ENCODE results near the gene SLC9A9.

Gene SLC9A9

GRCh38 chr3:143839980-143840379, 8.3 kb downstream of the SLC9A9 start:
- Histone ChIP-seq H3K27ac (ENCODE audit: low read depth, low read length) (no peak overlapping the region), H3K4me1 (ENCODE audit: insufficient read depth, low read length) (peaks cover 18% of the 10 kb centered on the region), H3K9ac (ENCODE audit: low read length) (no peak overlapping the region), H3K36me3 (ENCODE audit: insufficient read depth, low read length) (no peaks in the 10 kb centered on the region), H3K9me3 (ENCODE audit: low read length) (no peaks in the 10 kb centered on the region), H3K4me3 (ENCODE audit: low read depth in 1 of 2, low read length in 2 of 2) (no peak overlapping the region), H3K27me3 (ENCODE audit: control insufficient read depth in 1 of 2, insufficient read depth in 2 of 2, low read length in 2 of 2) (no peaks in the 10 kb centered on the region)

DNA sequence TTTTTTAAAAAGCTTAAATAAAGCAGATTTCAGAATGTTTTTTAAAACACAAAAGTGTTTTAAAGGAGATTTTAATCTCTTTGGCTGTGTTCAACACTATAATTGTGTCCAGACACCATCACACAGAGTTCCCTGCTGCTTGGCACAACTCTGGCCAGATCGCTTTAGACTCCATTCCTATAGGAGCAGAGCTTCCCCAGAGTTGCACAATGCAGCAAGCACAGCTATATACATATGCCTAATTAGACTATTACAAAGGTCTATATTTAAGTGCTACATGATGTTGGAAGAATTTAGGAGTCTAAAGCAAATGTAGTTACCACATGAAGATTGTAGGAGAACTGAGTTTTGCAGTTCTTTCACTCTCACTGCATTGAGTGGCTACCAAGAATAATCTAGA, 11.2 kb downstream of the SLC9A9 start:
- Histone ChIP-seq H3K4me3 (ENCODE audit: low read depth in 1 of 2, low read length in 2 of 2) (no peak overlapping the region), H3K27ac (ENCODE audit: low read depth, low read length) (no peak overlapping the region)

DNA sequence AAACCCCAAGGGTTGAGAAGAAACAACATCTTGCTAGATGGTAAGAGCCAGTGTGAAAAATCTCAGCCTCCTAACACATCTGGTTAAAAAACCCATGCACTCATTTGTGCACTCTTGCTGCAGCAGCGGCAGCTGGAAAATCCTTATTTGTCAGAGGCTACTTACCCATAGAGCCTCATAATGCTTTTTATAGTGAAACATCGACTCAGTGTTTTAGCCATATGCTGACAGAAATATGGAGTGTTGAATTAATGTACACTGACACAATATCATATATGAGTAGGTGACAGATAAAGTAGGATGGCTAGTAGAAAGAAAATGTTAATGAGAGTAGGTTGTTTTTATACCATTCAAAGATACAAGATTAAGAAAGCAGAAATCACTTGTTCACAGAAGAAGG, 13.0 kb downstream of the SLC9A9 start:
- Histone ChIP-seq H3K9ac (ENCODE audit: low read length) (no peak overlapping the region), H3K36me3 (ENCODE audit: insufficient read depth, low read length) (no peaks in the 10 kb centered on the region), H3K9me3 (ENCODE audit: low read length) (no peaks in the 10 kb centered on the region), H3K4me3 (ENCODE audit: low read depth in 1 of 2, low read length in 2 of 2) (no peak overlapping the region), H3K4me1 (ENCODE audit: insufficient read depth, low read length) (peaks cover 32% of the 10 kb centered on the region), H3K27ac (ENCODE audit: low read depth, low read length) (no peak overlapping the region), H3K27me3 (ENCODE audit: control insufficient read depth in 1 of 2, insufficient read depth in 2 of 2, low read length in 2 of 2) (no peaks in the 10 kb centered on the region)

More for the DNA sequence above, 11.2 kb downstream of the SLC9A9 start:
- H3K27me3 ChIP-seq (ENCODE audit: control insufficient read depth in 1 of 2, insufficient read depth in 2 of 2, low read length in 2 of 2): no peaks in the 10 kb centered on the region
- no peaks in the 10 kb centered on the region for H3K9me3 ChIP-seq (ENCODE audit: low read length)
- no peak overlapping the region for H3K9ac ChIP-seq (ENCODE audit: low read length)
- H3K4me1 ChIP-seq (ENCODE audit: insufficient read depth, low read length): peaks cover 28% of the 10 kb centered on the region
- no peaks in the 10 kb centered on the region for H3K36me3 ChIP-seq (ENCODE audit: insufficient read depth, low read length)

DNA sequence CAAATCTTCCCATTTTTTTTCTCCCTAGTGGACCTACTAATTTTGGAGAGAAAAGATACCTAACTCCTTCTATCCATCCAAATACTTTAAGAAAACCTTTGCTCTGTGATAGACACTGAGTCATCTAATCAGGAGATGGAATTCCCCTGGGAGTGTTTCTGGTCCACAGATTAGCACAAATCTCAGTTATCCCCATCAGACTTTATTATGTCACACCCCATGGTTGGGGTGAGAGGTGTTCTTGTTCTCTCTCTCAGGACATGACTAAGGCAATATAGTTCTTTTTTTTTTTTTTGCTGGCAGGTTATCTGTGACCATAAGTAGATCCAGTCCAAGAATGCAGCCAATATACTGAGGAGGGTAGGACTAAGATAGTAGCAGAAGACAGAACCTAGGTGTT, 15.8 kb downstream of the SLC9A9 start:
- H3K27me3 ChIP-seq (ENCODE audit: control insufficient read depth in 1 of 2, insufficient read depth in 2 of 2, low read length in 2 of 2): no peaks in the 10 kb centered on the region
- H3K36me3 ChIP-seq (ENCODE audit: insufficient read depth, low read length): no peaks in the 10 kb centered on the region
- no peak overlapping the region for H3K9ac ChIP-seq (ENCODE audit: low read length)
- H3K4me3 ChIP-seq (ENCODE audit: low read depth in 1 of 2, low read length in 2 of 2): no peak overlapping the region
- H3K4me1 ChIP-seq (ENCODE audit: insufficient read depth, low read length): peaks cover 38% of the 10 kb centered on the region
- no peaks in the 10 kb centered on the region for H3K9me3 ChIP-seq (ENCODE audit: low read length)
- peak overlapping the region; percentile 5 for H3K27ac ChIP-seq (ENCODE audit: low read depth, low read length)

- no peaks in the 10 kb centered on the region for H3K36me3 ChIP-seq (ENCODE audit: insufficient read depth, low read length)
- H3K9ac ChIP-seq (ENCODE audit: low read length): no peak overlapping the region
- no peaks in the 10 kb centered on the region for H3K27me3 ChIP-seq (ENCODE audit: control insufficient read depth in 1 of 2, insufficient read depth in 2 of 2, low read length in 2 of 2)
- H3K9me3 ChIP-seq (ENCODE audit: low read length): no peaks in the 10 kb centered on the region
- H3K4me3 ChIP-seq (ENCODE audit: low read depth in 1 of 2, low read length in 2 of 2): no peak overlapping the region
- peak overlapping the region; percentile 5 for H3K27ac ChIP-seq (ENCODE audit: low read depth, low read length)
- H3K4me1 ChIP-seq (ENCODE audit: insufficient read depth, low read length): peaks cover 42% of the 10 kb centered on the region
Measured at GRCh38 chr3:143831994-143832393, 16.3 kb downstream of the SLC9A9 start.

DNA sequence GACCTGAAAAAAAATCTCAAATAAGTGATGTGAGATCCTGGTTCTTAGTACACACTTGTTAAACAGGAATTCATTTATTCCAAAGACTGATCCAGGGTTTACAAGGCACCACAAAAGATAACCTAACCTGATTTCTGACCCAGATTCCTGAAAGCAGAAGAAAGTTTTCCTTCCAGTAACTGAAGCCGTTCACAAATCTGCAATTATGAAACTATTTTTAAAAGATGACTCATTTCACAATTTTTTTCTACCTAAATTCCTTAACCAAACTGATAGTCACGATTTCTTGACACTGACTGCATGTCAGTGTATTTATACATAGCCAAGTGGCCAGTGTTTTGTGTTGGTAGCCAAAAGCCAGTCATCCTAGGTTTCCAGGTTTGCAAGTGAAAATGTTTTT, 17.1 kb downstream of the SLC9A9 start:
- H3K4me3 ChIP-seq (ENCODE audit: low read depth in 1 of 2, low read length in 2 of 2): no peak overlapping the region
- peaks cover 50% of the 10 kb centered on the region for H3K4me1 ChIP-seq (ENCODE audit: insufficient read depth, low read length)

DNA sequence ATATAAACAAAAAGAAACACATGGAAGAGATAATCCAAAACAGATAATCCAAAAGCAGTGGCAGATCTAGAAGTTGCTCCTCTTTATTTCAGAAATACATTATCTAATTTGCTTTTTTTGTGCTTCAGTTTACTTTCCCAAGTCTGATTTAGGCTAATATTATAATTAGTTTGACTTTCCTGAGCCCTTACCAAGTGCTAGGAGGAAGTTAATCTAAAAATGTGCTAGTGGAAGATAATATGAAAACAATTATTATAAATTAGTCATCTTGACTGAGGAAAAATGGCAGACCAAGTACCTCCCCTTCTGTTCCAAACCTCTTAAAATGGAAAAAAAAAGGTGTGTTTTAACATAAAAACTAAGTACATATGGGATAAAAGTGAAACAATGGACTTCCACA, 17.5 kb downstream of the SLC9A9 start:
- H3K4me3 ChIP-seq (ENCODE audit: low read depth in 1 of 2, low read length in 2 of 2): no peak overlapping the region
- H3K4me1 ChIP-seq (ENCODE audit: insufficient read depth, low read length): peaks cover 51% of the 10 kb centered on the region
- no peak overlapping the region for H3K27ac ChIP-seq (ENCODE audit: low read depth, low read length)

More for the DNA sequence above, 17.1 kb downstream of the SLC9A9 start:
- Histone ChIP-seq H3K9me3 (ENCODE audit: low read length) (no peaks in the 10 kb centered on the region), H3K27ac (ENCODE audit: low read depth, low read length) (no peak overlapping the region), H3K27me3 (ENCODE audit: control insufficient read depth in 1 of 2, insufficient read depth in 2 of 2, low read length in 2 of 2) (no peaks in the 10 kb centered on the region), H3K9ac (ENCODE audit: low read length) (no peak overlapping the region), H3K36me3 (ENCODE audit: insufficient read depth, low read length) (no peaks in the 10 kb centered on the region)

GRCh38 chr3:143830063-143830462, 18.2 kb downstream of the SLC9A9 start:
- H3K27me3 ChIP-seq (ENCODE audit: control insufficient read depth in 1 of 2, insufficient read depth in 2 of 2, low read length in 2 of 2): no peaks in the 10 kb centered on the region
- H3K27ac ChIP-seq (ENCODE audit: low read depth, low read length): no peak overlapping the region
- no peak overlapping the region for H3K9ac ChIP-seq (ENCODE audit: low read length)
- H3K4me3 ChIP-seq (ENCODE audit: low read depth in 1 of 2, low read length in 2 of 2): no peak overlapping the region
- H3K36me3 ChIP-seq (ENCODE audit: insufficient read depth, low read length): no peaks in the 10 kb centered on the region
- H3K4me1 ChIP-seq (ENCODE audit: insufficient read depth, low read length): peaks cover 51% of the 10 kb centered on the region
- H3K9me3 ChIP-seq (ENCODE audit: low read length): no peaks in the 10 kb centered on the region

More for the DNA sequence above, 17.5 kb downstream of the SLC9A9 start:
- Histone ChIP-seq H3K27me3 (ENCODE audit: control insufficient read depth in 1 of 2, insufficient read depth in 2 of 2, low read length in 2 of 2) (no peaks in the 10 kb centered on the region), H3K9me3 (ENCODE audit: low read length) (no peaks in the 10 kb centered on the region), H3K36me3 (ENCODE audit: insufficient read depth, low read length) (no peaks in the 10 kb centered on the region), H3K9ac (ENCODE audit: low read length) (no peak overlapping the region)

- Histone ChIP-seq H3K9me3 (ENCODE audit: low read length) (no peaks in the 10 kb centered on the region), H3K27ac (ENCODE audit: low read depth, low read length) (no peak overlapping the region), H3K36me3 (ENCODE audit: insufficient read depth, low read length) (no peaks in the 10 kb centered on the region), H3K9ac (ENCODE audit: low read length) (no peak overlapping the region), H3K4me1 (ENCODE audit: insufficient read depth, low read length) (peaks cover 53% of the 10 kb centered on the region), H3K27me3 (ENCODE audit: control insufficient read depth in 1 of 2, insufficient read depth in 2 of 2, low read length in 2 of 2) (no peaks in the 10 kb centered on the region), H3K4me3 (ENCODE audit: low read depth in 1 of 2, low read length in 2 of 2) (no peak overlapping the region)
Measured at GRCh38 chr3:143827425-143827824, 20.8 kb downstream of the SLC9A9 start.

DNA sequence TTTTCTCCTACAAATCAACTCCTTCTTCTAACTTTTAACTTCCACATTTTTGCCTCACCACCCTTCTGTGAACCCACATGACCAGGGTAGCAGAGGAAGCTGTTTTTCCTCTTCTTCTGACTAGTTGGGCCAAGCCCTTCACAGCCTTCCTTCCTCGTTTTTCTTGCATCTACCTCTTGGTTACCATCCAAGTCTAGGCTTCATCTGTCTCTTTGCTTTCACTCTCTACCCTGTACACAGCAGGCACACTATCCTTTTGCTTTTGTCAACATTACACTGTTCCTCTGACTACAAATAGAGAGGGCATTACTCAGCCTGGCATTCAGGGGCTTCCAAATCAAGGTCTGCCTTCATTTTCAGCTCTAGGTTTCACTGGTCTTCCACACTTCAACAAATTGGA, 22.0 kb downstream of the SLC9A9 start:
- H3K4me3 ChIP-seq (ENCODE audit: low read depth in 1 of 2, low read length in 2 of 2): no peak overlapping the region
- H3K36me3 ChIP-seq (ENCODE audit: insufficient read depth, low read length): no peaks in the 10 kb centered on the region
- H3K9me3 ChIP-seq (ENCODE audit: low read length): no peaks in the 10 kb centered on the region
- H3K4me1 ChIP-seq (ENCODE audit: insufficient read depth, low read length): peaks cover 55% of the 10 kb centered on the region
- no peak overlapping the region for H3K9ac ChIP-seq (ENCODE audit: low read length)
- no peak overlapping the region for H3K27ac ChIP-seq (ENCODE audit: low read depth, low read length)
- H3K27me3 ChIP-seq (ENCODE audit: control insufficient read depth in 1 of 2, insufficient read depth in 2 of 2, low read length in 2 of 2): no peaks in the 10 kb centered on the region

- Histone ChIP-seq H3K27me3 (ENCODE audit: control insufficient read depth in 1 of 2, insufficient read depth in 2 of 2, low read length in 2 of 2) (no peaks in the 10 kb centered on the region), H3K36me3 (ENCODE audit: insufficient read depth, low read length) (no peaks in the 10 kb centered on the region), H3K9ac (ENCODE audit: low read length) (no peak overlapping the region), H3K4me3 (ENCODE audit: low read depth in 1 of 2, low read length in 2 of 2) (no peak overlapping the region), H3K27ac (ENCODE audit: low read depth, low read length) (no peak overlapping the region), H3K9me3 (ENCODE audit: low read length) (no peaks in the 10 kb centered on the region), H3K4me1 (ENCODE audit: insufficient read depth, low read length) (peaks cover 49% of the 10 kb centered on the region)
Measured at GRCh38 chr3:143825513-143825912, 22.8 kb downstream of the SLC9A9 start.

DNA sequence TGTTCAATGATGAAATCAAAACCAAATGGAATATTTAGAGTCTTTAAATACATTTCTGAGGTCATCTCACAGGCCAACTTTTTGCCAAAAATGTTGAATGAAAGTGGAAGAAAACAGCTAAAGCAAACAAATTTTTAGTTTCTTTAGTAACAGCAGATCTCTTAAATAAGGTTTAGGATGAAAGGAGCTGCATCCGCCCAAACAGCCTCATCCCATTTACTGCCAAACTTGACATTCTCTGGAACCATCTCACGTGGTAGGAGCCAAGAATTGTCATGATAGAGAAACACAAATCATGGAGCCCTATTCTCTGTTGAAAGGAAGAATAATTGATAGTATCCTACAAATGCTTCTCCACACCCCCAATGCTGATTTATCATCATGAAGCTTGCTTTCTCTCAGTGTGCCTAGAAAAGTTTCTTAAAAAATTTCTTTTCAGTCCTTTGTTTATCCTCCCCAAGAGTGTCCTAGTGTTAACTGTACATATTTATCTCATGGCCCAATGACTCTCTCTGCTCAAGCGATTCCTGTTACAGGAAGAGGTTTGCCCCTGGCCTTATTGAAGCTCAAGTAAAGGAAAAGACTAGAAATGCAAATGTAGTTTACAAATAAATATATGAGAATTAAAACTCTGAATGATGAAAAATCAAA, 23.4 kb downstream of the SLC9A9 start:
- H3K4me3 ChIP-seq (ENCODE audit: low read depth in 1 of 2, low read length in 2 of 2): no peak overlapping the region
- H3K9me3 ChIP-seq (ENCODE audit: low read length): no peaks in the 10 kb centered on the region
- no peak overlapping the region for H3K9ac ChIP-seq (ENCODE audit: low read length)
- H3K27ac ChIP-seq (ENCODE audit: low read depth, low read length): peak overlapping the region; percentile 25
- H3K36me3 ChIP-seq (ENCODE audit: insufficient read depth, low read length): no peaks in the 10 kb centered on the region
- peaks cover 44% of the 10 kb centered on the region for H3K4me1 ChIP-seq (ENCODE audit: insufficient read depth, low read length)
- H3K27me3 ChIP-seq (ENCODE audit: control insufficient read depth in 1 of 2, insufficient read depth in 2 of 2, low read length in 2 of 2): no peaks in the 10 kb centered on the region
